Fibroblast of villous mesenchyme (primary cell): ENCODE measurements around the gene LACTBL1. TPM values are rescaled to one million over a fixed set of nuclear protein-coding genes. Genes with fewer than 3 reads are reported as not detected.

Experiments
- DNase-seq: peaks from one replicate; pipeline ENCODE4 v3.0.0-alpha.2; 2010; ENCODE audit warnings: low read depth
- H3K4me3 ChIP-seq: 2 replicates; pipeline ENCODE4 v1.5.1; 2011; ENCODE audit warnings: low read depth, mild to moderate bottlenecking, low read length
- CTCF ChIP-seq: IDR thresholded peaks from 2 replicates; pipeline ENCODE4 v1.5.1; 2012; ENCODE audit warnings: low read depth, mild to moderate bottlenecking, low read length; ENCODE audit not compliant: insufficient read depth
- total RNA-seq: library from RNA; depleted of rRNA; stranded (reverse); fragments of >200 nt; gene quantifications from 2 replicates; pipeline ENCODE4 v1.2.3, GENCODE V29; 2012

The LACTBL1 gene
- total RNA-seq, 1 donor = not detected

GRCh38 chr1:22959545-22960360, 12.9 kb downstream of the LACTBL1 start:
- H3K4me3 ChIP-seq = no peak overlapping the region
- no peak for DNase-seq
- TF ChIP-seq CTCF = no peak

- H3K4me3 ChIP-seq = no peak overlapping the region
- TF ChIP-seq CTCF = no peak
- DNase-seq = no peak
These were observed 14.1 kb downstream of the LACTBL1 start for GRCh38 chr1:22958556-22958955.

GRCh38 chr1:22957066-22957465, 15.6 kb downstream of the LACTBL1 start:
- no peak for TF ChIP-seq CTCF
- no peak for DNase-seq

DNA sequence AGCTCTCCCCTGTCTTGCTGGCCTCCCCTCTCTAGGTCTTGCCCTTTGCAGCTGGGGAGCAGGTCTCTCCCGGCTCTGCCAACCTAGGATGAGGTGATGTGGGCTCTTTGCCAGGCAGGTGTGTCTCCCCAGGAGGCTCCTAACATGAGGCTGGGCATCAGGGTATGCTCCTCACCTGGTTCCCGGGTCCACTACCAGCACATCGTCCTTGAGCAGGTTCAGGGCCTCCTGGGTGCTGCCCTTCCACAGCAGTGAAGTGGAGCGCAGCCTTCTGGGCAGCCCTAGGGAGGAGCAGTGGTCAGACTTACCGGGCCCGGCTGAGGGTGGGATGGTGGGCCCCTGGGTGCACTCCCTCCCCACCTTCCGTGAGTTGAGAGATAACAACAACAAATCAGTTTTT, 17.5 kb downstream of the LACTBL1 start:
- no peak for TF ChIP-seq CTCF
- H3K4me3 ChIP-seq = no peak overlapping the region
- DNase-seq = no peak

More at GRCh38 chr1:22957066-22957465, 15.6 kb downstream of the LACTBL1 start:
- no peak overlapping the region for H3K4me3 ChIP-seq

DNA sequence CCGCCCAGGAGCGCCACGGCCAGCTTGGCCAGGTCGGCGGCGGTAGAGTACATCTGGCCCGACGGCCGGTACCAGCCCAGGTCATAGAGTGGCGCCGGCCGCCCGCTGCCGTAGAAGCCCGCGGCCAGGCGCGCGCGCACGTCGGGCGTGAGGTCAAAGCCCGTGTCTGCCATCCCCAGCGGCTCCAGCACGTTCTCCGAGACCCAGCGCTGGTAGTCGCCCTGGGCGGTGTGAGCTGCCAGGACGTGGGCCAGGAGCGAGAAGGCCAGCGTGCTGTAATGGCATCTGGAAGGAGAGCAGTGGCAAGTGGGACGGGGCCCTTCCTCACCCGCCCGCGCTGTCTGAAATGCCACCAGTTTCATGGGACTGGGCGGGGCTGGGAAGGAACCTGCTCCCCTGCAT, 18.9 kb downstream of the LACTBL1 start:
- no peak for DNase-seq
- no peak overlapping the region for H3K4me3 ChIP-seq
- TF ChIP-seq CTCF = no peak

- DNase-seq = no peak
- no peak for TF ChIP-seq CTCF
These were observed 19.5 kb downstream of the LACTBL1 start for GRCh38 chr1:22953057-22953739.

More at GRCh38 chr1:22953057-22953739, 19.5 kb downstream of the LACTBL1 start:
- no peak overlapping the region for H3K4me3 ChIP-seq
